GM08714 (cell line): ENCODE data around the gene SIK2.

Source experiments
- H3K4me3 ChIP-seq: fragments of 200-500 bp; sonication (Bioruptor generic); 2 replicates; pipeline ENCODE4 v1.5.1; 2014; ENCODE audit warnings: mild to moderate bottlenecking, low read length, inconsistent platforms
- ZNF274 ChIP-seq: IDR thresholded peaks from 2 replicates; pipeline ENCODE4 v1.6.1; 2012; ENCODE audit warnings: mild to moderate bottlenecking, low read depth, low read length

The SIK2 gene

GRCh38 chr11:111680486-111681175 lies 78.4 kb downstream of the SIK2 start:
- H3K4me3 ChIP-seq: no peak overlapping the region
- no peak for TF ChIP-seq ZNF274

GRCh38 chr11:111683806-111684205 lies 81.6 kb downstream of the SIK2 start:
- H3K4me3 ChIP-seq: no peak overlapping the region
- TF ChIP-seq ZNF274: no peak

DNA sequence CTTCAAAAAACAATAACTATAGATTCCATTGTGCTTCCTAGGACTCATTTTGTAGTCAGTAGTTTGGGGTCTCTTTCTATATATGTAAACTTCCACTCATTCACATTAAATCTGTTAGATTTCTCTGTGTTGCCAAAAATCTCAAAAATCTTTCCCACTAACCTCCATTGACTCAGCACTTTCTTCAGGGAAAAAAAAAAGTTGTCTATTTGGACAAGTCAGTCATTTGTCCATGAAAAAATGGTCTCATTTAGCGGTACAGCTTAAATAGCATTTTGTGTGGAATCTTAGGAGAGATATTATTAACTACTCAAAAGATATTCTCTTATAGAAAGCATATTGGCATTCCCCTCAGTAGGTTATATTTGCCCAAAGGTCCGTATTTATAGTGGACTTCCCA lies 82.0 kb downstream of the SIK2 start:
- no peak overlapping the region for H3K4me3 ChIP-seq
- no peak for TF ChIP-seq ZNF274

DNA sequence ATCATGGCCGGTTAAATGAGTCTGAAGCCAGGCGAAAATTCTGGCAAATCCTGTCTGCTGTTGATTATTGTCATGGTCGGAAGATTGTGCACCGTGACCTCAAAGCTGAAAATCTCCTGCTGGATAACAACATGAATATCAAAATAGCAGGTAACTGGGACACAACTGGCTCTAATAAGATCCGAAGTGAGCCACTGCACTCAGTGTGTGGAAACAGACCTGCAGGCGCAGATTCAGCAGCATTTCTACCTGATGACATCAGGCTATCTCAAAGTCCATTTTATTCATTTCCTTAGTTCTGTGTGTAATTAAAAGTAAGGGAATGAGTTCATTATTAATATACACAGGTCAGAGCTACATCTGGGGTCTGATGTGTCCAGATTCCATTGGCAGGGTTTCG lies 85.8 kb downstream of the SIK2 start:
- H3K4me3 ChIP-seq: no peak overlapping the region
- no peak for TF ChIP-seq ZNF274

DNA sequence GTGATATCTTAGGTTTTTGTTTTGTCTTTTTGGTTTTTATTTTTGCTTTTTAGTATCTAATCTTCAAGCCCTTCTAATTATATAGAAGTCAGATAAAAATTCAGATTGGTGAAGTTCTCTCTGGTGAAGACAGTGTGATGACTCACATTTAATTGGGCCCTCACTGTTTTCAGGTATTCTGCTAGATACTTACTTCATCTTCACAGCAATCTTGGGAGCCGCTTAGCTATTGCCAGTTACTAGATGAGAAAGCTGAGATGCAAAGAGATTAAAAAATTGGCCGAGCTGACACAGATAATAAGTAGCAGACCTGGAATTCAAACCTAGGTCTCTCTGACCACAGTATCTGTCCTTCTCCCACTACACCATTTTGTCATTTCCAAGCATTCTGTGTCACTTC lies 88.9 kb downstream of the SIK2 start:
- no peak overlapping the region for H3K4me3 ChIP-seq
- no peak for TF ChIP-seq ZNF274

DNA sequence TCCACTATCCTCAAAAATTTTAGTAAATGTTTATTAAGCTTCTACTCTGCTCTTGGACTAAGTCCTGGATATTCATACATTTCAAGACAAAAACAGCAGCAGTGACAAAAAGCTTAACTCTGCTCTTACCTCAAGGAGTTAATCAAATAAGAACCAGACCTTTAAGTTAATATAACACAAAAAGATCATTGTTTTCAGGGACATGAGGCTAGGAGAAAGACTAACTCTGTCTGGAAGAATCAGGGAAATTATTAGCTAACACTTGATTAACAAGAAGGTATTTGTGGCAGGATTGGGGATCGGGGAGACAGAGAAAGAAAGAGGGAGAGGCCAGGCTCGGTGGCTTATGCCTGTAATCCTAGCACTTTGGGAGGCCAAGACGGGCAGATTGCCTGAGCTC lies 89.5 kb downstream of the SIK2 start:
- no peak overlapping the region for H3K4me3 ChIP-seq
- TF ChIP-seq ZNF274: no peak

DNA sequence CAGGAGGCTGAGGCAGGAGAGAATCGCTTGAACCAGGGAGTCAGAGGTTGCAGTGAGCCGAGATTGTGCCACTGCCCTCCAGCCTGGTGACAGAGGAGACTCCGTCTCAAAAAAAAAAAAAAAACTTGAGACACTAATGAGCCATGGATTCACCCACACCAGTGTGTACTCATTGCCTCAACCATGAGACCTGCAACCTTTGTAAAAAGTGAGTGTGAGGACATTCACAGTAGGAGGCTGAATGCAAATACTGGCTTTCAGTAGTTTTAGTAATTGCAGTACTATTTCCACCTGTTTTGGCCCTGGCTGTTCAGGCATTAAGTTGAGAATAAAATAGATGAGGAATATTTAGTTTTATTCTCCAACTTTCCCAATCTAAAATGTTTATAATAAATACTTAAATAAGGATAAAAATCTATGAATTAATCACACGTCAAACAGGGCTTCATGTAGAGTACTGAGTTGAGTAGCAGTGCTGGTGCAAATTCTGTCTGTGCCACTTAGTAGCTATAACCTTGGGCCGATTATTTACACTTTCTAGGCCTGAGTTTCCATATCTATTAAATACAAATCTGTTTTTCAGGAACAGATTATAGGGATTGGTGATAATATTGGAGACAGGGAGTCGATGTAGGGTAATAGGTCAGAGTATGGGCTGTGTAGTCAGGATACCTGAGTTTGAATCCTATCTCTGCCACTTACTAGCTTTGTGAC lies 91.1 kb downstream of the SIK2 start:
- no peak for TF ChIP-seq ZNF274
- H3K4me3 ChIP-seq: no peak overlapping the region

GRCh38 chr11:111694851-111695250 lies 92.6 kb downstream of the SIK2 start:
- H3K4me3 ChIP-seq: no peak overlapping the region
- TF ChIP-seq ZNF274: no peak

DNA sequence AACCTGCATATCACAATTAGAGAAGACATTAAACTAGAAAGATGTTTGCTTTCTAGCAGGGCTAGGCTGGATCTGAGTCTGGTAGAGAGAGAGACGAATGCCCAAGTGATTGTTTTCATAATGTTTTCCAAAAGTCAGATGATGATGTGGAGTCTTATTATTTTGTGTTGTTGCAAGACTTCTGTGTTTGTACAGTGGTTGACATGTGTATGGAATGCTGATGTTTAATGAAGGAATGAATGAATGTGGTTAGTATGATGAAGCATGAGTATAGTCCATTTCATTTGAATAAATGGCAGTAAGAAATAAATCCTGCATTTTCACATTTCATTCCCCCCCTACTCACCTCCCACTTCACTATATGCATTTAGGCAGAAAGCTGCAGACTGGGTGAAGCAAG lies 94.3 kb downstream of the SIK2 start:
- TF ChIP-seq ZNF274: no peak

GRCh38 chr11:111697933-111698371 lies 95.7 kb downstream of the SIK2 start:
- TF ChIP-seq ZNF274: no peak
- peak overlapping the region; percentile 22; the same call in 1 of the 2 replicates for H3K4me3 ChIP-seq

More for the DNA sequence above, 94.3 kb downstream of the SIK2 start:
- H3K4me3 ChIP-seq: no peak overlapping the region

DNA sequence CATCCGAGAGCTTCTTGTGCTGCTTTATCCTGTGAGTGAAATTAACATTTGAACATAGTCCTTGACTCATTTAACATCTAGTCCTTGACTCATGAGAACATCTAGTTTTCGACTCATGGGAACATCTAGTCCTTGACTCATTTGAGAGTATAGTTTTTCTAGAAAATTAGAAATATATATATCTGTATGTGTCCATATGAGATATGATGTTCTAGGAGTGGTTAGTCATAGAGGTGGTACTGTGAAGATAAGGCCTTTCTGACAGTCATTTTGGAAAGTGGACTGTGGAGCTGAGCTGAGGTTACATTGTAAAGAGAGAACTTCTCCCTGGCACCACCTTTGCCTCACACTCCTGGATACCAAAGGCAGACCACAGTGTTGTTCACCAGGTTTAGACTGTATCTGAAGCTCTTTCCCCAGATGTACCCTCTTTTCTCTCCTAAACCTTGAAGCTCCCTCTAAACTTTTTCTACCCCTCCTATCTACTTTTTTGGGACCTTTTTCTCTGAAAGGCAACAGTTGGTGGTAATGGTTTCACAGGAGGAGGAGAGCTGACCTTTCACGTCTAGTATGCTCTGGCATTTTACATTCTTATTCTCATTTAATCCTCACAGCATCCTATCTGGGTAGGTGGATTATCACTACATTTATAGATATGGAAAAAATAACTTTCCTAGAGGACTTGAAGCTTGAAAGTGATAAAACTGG lies 96.8 kb downstream of the SIK2 start:
- TF ChIP-seq ZNF274: no peak

DNA sequence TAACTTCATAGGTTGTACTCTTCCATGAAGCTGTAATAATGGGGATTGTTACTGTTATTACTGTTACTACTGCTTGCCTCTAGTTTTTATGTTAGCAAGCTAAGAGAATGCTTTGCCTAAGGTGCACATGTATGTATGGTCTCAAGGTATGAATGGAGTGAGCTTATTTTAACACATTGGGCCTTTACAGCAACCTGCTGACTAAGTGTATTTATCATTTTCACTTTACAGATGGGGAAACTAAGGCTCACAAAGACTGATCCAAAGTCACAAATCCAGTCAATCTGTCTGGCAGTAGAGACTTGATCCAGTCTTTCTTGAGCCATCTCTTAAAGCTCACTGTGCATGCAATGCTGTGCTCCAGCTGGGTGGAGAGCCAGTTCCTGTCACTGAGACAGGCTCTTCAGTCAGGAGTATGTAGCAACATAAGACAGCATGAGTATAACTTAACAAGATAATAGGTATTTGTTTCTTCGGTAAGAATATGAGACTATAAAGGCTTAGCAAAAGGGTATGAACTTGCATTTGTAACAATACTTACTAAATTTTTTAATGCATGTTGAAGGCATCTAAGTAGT lies 97.4 kb downstream of the SIK2 start:
- TF ChIP-seq ZNF274: no peak

More for the DNA sequence above, 96.8 kb downstream of the SIK2 start:
- no peak overlapping the region for H3K4me3 ChIP-seq

GRCh38 chr11:111700162-111700561 lies 97.9 kb downstream of the SIK2 start:
- no peak for TF ChIP-seq ZNF274
- H3K4me3 ChIP-seq: no peak overlapping the region

More for the DNA sequence above, 97.4 kb downstream of the SIK2 start:
- no peak overlapping the region for H3K4me3 ChIP-seq

GRCh38 chr11:111702623-111703022 lies 100.4 kb downstream of the SIK2 start:
- no peak for TF ChIP-seq ZNF274
- no peak overlapping the region for H3K4me3 ChIP-seq
